Ecto neural progenitor cell (in vitro differentiated cells): ENCODE data around the gene IMMP2L.

ENCODE experiments used
- DNase-seq: peaks from one replicate; pipeline ENCODE4 v3.0.0-alpha.2; 2018; ENCODE audit warnings: low spot score

IMMP2L gene

GRCh38 chr7:111558991-111559390, 3.3 kb downstream of the IMMP2L start:
- no peak for DNase-seq

GRCh38 chr7:111556977-111557376, 5.3 kb downstream of the IMMP2L start:
- DNase-seq, result no peak

DNA sequence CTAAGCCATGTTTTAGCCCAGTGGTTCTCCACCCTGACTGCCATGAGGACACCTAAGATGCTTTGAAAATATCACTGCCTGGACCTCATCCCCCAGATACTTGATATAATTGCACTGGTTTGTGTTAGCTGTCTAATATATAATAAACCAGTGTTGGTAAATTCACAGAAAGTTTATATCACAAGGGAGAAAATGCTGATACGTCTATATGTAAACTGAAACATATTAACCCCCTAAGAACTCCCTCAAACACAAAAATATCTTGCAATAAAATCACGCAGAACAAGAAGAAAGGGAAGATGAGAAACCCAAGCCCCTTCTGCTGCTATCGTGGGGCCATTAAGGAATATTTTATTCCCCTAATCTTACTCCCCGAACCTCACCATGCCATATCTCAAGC, 8.2 kb downstream of the IMMP2L start:
- no peak for DNase-seq

DNA sequence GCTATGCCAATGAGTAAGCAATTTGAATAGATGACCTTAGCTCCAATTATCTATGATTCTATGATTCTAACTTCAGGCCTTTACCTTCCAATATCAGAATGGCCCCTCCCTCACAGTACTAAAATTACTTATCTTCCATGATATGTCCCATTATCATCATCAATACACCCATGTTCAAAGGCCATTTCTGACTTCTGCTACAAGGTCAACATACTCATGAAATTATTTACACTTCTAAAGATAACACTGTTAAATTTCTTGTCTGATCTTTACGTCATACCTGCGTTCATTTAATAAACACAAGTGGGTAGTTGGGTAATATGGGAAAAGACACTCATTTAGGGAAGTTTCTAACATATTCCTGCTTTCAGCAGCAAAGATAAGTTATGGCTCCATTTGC, 21.2 kb downstream of the IMMP2L start:
- DNase-seq, result no peak

GRCh38 chr7:111540199-111540815, 22.0 kb downstream of the IMMP2L start:
- DNase-seq, result no peak

DNA sequence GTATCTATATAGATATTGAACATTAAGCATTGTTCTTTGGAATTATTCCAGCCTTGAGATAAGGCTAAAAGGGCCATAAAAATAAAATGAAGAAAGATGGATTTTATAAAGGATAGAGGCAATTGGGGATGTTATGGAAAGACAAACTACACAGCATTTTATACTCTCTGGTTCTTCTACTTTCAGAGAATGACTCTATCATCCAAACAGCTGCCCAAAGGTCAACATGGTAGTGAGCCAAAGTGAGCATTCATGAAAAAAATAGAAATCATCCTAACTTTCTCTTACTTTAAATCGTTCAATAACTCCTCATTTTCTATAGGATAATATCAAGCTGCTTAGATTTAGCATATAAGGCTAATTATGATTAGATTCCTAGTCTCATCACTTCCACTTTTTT, 25.2 kb downstream of the IMMP2L start:
- no peak for DNase-seq

DNA sequence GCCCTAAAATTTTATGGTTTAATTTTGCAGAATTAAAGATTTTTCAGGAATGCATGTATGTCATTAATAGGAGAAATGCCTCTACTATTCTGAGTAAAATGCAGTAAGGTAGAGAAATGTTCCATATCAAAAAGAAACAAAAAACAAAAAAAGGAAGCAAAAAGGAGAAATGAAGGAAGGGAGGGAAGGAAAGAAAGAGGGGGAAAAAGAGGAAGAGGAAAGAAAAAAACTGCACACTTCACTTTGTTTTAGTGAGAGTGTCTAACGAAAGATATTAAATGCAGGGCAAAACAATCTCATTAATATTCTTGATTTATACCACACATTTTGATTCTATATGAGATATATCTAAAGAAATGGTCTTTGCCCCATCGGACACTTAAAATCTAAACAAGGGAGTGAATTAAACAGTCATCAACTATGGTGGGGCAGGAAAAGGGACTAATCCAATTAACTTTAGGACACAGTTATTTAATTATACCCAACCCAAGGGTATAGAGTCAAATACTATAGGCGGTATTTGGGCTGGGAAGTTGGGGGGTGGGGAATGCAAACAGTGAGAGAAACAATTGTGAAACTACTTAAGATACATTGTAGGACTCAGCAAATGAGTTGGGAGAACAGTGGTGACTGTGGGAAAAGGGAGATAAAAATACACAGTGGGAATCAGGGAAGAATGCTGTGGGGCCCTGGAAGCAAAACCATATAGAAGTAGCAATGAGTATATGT, 27.0 kb downstream of the IMMP2L start:
- DNase-seq, result no peak

GRCh38 chr7:111532625-111533024, 29.7 kb downstream of the IMMP2L start:
- DNase-seq, result no peak

DNA sequence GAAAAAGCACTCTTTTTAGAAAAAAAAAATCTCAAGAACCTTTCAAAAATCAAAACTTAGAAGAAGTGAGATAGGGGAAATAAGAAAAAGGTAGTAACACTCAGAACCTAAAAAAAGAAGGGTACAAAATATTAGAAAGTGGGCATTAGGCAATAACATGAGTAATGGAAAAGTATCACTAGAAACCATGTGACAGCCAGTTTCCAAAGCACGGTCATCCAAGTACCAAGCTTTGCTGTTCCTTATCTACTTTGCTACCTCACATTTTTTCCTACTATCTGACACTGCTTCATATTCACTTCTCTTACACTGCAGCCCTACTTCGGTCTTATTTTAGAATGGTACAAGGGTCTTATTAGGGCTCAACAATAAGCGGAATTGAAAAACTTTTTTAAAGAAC, 30.3 kb downstream of the IMMP2L start:
- no peak for DNase-seq

- no peak for DNase-seq
These were observed 32.0 kb downstream of the IMMP2L start for GRCh38 chr7:111530356-111530668.

DNA sequence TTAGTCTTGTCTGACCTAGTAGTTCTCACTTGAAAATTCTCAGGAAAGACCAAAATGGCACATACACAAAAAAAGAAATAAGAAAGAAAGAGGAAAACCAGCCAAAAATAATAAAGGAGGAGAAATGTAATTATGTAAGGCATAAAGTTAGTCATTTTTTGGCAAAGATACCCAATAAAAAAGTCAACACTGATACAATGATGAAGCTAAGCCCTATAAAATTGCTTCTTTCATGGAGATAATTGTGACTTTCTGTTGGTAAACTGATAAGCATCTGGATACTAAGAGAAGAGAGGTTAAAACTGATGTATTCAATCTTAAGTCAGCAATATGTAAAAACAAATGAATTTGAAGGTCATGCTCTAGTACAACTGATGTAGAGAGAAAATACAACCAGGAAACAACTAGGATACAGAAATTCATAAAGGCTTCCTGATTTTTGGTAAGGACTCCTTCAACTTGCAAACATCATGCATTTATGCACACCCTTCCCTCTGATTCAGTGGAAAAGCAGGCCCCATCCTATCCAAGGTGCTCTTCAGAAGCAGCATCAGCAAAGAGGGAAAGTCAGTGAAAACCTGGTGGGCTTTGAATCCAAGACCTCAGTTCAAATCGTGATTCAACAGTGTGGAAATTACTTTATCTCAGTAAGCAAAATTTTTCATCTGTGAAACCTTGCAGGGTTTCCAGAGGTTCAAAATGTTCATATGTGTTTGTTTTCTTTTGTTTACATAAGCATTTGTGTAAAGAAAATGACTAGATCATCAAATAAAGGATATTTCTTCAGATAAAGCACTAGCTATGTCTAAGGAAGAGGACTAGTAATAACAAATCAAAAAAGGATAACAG, 32.6 kb downstream of the IMMP2L start:
- no peak for DNase-seq

DNA sequence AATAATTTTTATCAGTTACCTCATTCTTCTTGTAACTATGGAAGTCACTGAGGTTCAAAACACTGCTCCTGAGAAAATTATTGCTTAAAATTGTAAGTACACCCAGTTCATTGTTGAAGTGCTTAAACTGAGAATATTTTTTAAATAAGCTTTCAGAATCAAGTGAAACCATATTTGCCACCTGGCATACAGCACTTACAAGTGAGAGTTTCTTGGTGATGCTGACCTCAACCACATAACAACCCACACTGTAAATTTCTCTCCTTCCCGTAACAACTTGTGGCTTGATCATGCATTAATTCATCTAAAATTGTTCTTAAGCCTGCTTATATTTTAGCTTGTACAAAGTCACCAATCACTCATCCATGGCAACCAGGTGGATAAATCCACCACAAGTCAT, 34.0 kb downstream of the IMMP2L start:
- DNase-seq, result no peak

- DNase-seq, result no peak
These were observed 34.7 kb downstream of the IMMP2L start for GRCh38 chr7:111527545-111527944.

- DNase-seq, result no peak
These were observed 37.2 kb downstream of the IMMP2L start for GRCh38 chr7:111525100-111525499.

DNA sequence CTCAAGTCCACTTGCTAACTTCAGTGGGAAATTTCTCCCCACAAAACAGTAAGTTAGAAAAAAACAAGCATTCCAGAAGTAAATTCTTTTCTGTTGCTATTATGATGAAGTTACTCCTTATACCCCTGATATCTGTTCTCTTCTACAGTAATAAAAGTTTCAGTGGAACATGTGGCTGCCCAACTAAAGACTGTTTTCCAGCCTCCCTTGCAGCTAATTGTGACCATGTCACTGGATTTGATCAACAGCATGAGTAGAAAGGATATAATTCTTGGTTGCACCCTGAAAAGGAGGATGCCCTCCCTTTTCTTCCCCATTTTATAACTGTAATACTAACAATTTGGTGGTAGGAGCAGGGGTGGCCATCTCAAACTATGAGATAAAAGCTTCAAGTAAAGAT, 40.6 kb downstream of the IMMP2L start:
- no peak for DNase-seq

DNA sequence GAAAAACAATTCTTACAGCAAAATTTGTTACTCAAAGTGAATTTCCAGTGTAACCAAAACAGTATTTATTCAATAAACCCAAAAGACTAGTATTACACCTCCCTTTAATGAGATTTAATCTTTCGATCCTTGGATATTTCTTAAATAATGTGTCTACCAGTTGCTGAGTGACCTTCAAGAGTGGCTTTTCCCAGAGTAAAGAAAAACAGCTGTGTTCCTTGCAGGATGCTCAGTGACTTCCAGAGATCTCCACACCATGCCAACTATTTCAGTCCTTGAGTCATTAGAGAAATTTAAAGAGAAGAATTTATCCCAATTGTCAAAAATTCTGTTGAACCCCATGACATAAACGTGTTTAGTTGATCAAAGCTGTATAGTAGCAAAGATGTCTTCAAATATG, 44.0 kb downstream of the IMMP2L start:
- DNase-seq, result no peak

DNA sequence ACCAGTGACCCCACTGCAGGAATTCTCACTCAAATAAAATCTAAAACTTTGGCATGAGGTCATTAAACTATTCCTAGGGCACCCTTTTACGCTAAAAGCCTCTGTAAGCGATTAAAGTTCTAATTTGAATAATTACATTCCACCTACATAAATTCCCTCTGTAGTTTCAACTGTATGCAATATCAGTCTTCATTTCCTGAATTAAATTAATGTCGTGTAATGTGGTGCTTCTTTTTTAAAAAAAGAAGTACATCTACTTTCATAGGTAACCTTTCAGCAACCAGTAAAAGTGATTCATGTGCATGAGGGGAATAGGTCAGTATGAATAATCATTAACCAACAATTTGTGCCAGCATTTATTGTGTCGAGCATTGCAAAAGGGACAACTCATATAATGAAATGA, 44.7 kb downstream of the IMMP2L start:
- DNase-seq, result no peak

- no peak for DNase-seq
These were observed 45.7 kb downstream of the IMMP2L start for GRCh38 chr7:111516612-111517011.

GRCh38 chr7:111513566-111513965, 48.7 kb downstream of the IMMP2L start:
- DNase-seq, result no peak

DNA sequence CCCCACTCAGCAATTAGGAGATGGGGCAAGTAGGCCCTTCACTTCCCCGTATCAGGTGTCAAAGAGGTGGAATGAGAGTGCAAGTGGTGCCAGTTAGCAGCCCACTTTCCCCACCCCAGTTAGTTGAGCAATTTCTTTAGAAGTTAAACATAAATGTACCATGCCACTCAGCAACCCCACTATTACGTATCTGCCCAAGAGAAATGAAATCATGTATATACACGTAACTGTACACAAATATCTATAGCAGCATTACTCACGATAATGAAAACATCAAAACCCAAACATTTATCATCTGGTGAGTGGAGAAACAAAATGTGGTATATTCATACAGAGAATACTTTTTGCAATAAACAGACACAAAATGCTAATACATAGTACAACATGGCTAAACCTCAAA, 50.4 kb downstream of the IMMP2L start:
- DNase-seq, result no peak

- no peak for DNase-seq
These were observed 51.5 kb downstream of the IMMP2L start for GRCh38 chr7:111510584-111511378.

GRCh38 chr7:111510062-111510461, 52.2 kb downstream of the IMMP2L start:
- no peak for DNase-seq

DNA sequence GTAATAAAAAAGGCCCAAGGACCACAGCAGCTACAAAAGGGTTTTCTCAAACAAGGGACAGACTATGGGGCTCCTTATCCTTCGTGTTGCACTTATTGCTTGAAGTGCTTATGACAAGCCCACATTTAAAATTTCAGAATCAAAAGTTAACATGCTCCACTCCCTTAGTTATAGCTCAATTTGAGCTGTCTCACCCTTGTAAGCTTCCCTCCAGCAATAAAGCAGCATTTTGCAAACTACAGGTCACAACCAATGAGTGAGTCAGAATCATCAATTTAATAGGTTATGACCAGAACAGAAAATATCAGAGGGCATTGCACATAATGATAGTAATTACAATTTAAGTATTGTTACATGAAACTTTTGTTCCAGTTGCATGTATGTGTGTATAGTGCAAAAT, 53.0 kb downstream of the IMMP2L start:
- DNase-seq, result no peak
